GM12891 (cell line): ENCODE data around the gene S100A7.
"Not testable (repeated sequence)": the region's sequence is repeated elsewhere in the genome, so short reads cannot be mapped to it uniquely, and the experiment has no call there.

Experiments used
- DNase-seq: peaks from one replicate; pipeline ENCODE4 v3.0.0; 2011; ENCODE audit warnings: low spot score; ENCODE audit not compliant: insufficient read length
- FAIRE-seq: peaks from 2 replicates; lab custom pipeline; 2011; peaks lifted over from hg19 to GRCh38; lab: Jason Lieb, UNC
- PAX5 ChIP-seq: IDR thresholded peaks from 2 replicates; pipeline ENCODE4 v1.6.1; 2011; ENCODE audit warnings: low read length, moderate library complexity, mild to moderate bottlenecking; ENCODE audit not compliant: insufficient read depth, severe bottlenecking
- POLR2A ChIP-seq: IDR thresholded peaks from 2 replicates; pipeline ENCODE4 v1.6.1; 2011; ENCODE audit warnings: low read depth, low read length, control low read depth
- POLR2AphosphoS5 ChIP-seq: IDR thresholded peaks from 2 replicates; pipeline ENCODE4 v1.6.1; 2011; ENCODE audit warnings: low read depth, low read length, control low read depth
- POU2F2 ChIP-seq: IDR thresholded peaks from 2 replicates; pipeline ENCODE4 v1.6.1; 2011; ENCODE audit warnings: low read depth, mild to moderate bottlenecking, control low read depth, low read length, moderate library complexity
- SPI1 ChIP-seq: IDR thresholded peaks from 2 replicates; pipeline ENCODE4 v1.6.1; 2011; ENCODE audit warnings: low read depth, low read length, control low read depth
- TAF1 ChIP-seq: IDR thresholded peaks from 2 replicates; pipeline ENCODE4 v1.6.1; 2011; ENCODE audit warnings: low read depth, low read length, control low read depth

S100A7 gene

GRCh38 chr1:153459655-153460054 lies 796 bp downstream of the S100A7 start:
- no peak for FAIRE-seq
- no peak for TF ChIP-seq PAX5
- TF ChIP-seq SPI1 = no peak
- TF ChIP-seq POLR2AphosphoS5 = no peak
- TF ChIP-seq POLR2A = no peak
- TF ChIP-seq TAF1 = no peak
- TF ChIP-seq POU2F2 = no peak
- no peak for DNase-seq

- FAIRE-seq = no peak
- TF ChIP-seq TAF1 (no peak), POLR2AphosphoS5 (no peak), SPI1 (no peak), PAX5 (no peak), POU2F2 (no peak), POLR2A (no peak)
- DNase-seq = no peak
Measured at GRCh38 chr1:153456396-153456795, 4.1 kb downstream of the S100A7 start.

- FAIRE-seq = not testable (repeated sequence)
Measured at GRCh38 chr1:153448851-153449250, 11.6 kb downstream of the S100A7 start.

DNA sequence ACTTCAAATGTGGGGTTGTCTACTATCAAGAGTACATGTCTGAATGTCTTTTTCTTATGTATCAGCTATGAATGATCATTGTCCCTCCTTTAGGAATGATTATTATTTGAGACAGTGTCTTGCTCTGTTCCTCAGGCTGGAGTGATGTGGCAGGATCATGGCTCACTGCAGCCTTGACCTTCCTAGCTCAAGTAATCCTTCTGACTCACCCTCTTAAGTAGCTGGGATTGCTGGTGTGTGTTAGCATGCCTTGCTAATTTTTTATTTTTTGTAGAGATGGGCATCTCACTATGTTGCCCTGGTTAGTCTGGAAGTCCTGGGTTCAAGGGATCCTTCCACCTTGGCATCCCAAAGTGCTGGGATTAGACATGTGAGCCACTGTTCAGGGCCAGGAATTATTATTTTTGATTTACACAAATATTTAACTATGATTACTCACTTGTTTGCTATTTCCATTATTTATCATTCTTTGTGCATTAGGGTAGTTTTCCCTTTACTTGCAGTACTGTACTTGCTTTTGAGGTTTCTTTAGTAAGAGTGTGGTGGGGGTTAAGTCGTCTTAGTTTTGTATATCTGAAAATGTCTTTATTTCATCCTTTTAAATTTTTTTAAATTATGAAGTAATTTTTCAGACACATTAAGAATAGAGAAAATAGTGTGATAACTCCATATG lies 12.8 kb downstream of the S100A7 start:
- no peak for FAIRE-seq
- TF ChIP-seq SPI1 (no peak), PAX5 (no peak), POLR2AphosphoS5 (no peak), POLR2A (no peak)
- no peak for DNase-seq

More at GRCh38 chr1:153448851-153449250, 11.6 kb downstream of the S100A7 start:
- not testable (repeated sequence) for DNase-seq

- FAIRE-seq (no peak), DNase-seq (no peak)
- no peak for TF ChIP-seq PAX5
- TF ChIP-seq POLR2A = no peak
Measured at GRCh38 chr1:153444078-153444477, 16.4 kb downstream of the S100A7 start.

GRCh38 chr1:153443486-153443885 lies 17.0 kb downstream of the S100A7 start:
- FAIRE-seq = no peak
- TF ChIP-seq TAF1 (no peak), POU2F2 (no peak), POLR2AphosphoS5 (no peak), PAX5 (no peak), POLR2A (no peak), SPI1 (no peak)

DNA sequence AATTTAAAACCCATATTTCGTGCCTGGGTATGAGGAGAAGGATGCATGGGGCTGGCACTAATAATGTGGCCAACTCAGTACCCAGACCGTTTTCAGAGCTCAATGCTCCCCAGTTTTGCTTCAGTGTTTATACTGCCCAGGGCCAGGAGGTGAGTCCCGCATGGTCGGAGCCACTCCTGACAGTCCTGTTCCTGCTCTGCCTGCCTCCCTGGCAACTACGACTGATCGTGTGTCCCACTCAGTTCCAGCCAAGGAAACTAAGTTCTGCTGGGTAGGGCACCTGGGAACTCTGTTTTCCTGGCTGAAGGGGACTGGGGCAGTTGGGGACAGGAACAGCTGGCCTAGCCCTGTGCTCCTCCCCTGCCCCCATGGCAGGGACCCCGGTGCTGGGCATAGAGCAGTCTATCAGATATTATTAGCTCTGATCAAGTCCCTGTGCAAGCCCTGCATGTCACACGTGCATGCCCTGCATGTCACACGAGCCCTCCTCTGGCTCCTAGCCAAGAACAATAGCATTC lies 19.2 kb downstream of the S100A7 start:
- DNase-seq = no peak
- no peak for FAIRE-seq
- no peak for TF ChIP-seq POU2F2
- no peak for TF ChIP-seq PAX5
- TF ChIP-seq POLR2AphosphoS5 = no peak

More at GRCh38 chr1:153443486-153443885, 17.0 kb downstream of the S100A7 start:
- DNase-seq = no peak

- no peak for FAIRE-seq
- TF ChIP-seq POLR2A (no peak), TAF1 (no peak), PAX5 (no peak), POU2F2 (no peak), SPI1 (no peak), POLR2AphosphoS5 (no peak)
- DNase-seq = no peak
Measured at GRCh38 chr1:153439273-153439672, 21.2 kb downstream of the S100A7 start.

DNA sequence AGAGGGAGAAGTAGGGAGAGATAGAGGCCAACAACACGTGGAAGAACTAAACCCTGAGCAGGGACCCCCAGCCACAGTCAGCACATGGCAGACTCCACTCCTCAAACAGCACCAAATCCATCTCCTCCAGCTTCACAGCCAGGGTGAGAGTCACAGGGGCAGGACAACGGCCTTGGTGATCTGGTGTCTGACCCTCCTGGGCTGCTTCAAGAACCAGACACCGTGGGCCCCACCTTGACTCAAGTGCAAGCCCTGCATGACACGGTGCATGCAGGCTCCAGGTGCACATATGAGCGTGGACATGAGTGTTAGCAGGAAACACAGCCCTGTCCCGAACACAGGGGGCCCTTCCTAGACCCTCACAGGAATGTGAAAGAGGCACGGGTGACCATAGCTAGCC lies 21.9 kb downstream of the S100A7 start:
- DNase-seq (no peak), FAIRE-seq (no peak)
- no peak for TF ChIP-seq POU2F2
- TF ChIP-seq PAX5 = no peak
- no peak for TF ChIP-seq POLR2AphosphoS5
- TF ChIP-seq POLR2A = no peak
- TF ChIP-seq TAF1 = no peak
- no peak for TF ChIP-seq SPI1

DNA sequence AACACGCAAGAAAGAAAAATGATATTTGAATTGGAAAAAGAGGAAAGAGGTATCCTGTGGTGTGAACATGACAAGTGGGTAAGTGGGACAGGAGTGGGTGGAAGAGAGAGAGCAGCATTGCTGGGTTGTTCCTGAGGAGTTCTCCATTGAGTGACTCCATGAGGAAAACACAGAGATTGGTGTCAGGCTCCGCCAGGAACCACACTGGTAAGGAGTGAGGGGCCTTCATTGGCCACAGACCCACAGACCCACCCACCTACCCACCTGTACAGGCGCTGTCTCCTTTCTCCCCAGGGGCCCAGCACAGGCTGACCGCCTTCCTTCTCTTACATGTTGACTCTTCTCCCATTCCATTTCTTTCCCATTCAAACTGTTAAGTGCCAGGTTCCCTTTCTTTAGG lies 23.2 kb downstream of the S100A7 start:
- no peak for FAIRE-seq
- TF ChIP-seq SPI1 = no peak
- TF ChIP-seq TAF1 = no peak
- TF ChIP-seq POLR2A = no peak
- no peak for TF ChIP-seq POLR2AphosphoS5
- TF ChIP-seq PAX5 = no peak
- no peak for TF ChIP-seq POU2F2
- no peak for DNase-seq

- no peak for DNase-seq
- TF ChIP-seq POU2F2 (no peak), POLR2AphosphoS5 (no peak), TAF1 (no peak), PAX5 (no peak), SPI1 (no peak), POLR2A (no peak)
- FAIRE-seq = no peak
Measured at GRCh38 chr1:153434746-153435455, 25.6 kb downstream of the S100A7 start.
